Ovary (tissue), 3 donors: Measurements from ENCODE around the gene ANKRD18A.

ENCODE experiments used
- CTCF ChIP-seq, 3 donors: fragments of 450-650 bp in 2 of 3; fragments of 200-600 bp in 1 of 3; IDR thresholded peaks; one replicate each; pipeline versions ENCODE4 v1.5.1 to v1.8.0; 2016 to 2022; ENCODE audit warnings: antibody characterized with exemption in 3 of 3, mild to moderate bottlenecking in 1 of 3
- POLR2A ChIP-seq: fragments of 450-650 bp; IDR thresholded peaks from one replicate; pipeline ENCODE4 v1.6.1; 2017; ENCODE audit warnings: antibody characterized with exemption, mild to moderate bottlenecking, moderate library complexity
- donor health status: DM: no; HTN: no; CAD: no.

DNA sequence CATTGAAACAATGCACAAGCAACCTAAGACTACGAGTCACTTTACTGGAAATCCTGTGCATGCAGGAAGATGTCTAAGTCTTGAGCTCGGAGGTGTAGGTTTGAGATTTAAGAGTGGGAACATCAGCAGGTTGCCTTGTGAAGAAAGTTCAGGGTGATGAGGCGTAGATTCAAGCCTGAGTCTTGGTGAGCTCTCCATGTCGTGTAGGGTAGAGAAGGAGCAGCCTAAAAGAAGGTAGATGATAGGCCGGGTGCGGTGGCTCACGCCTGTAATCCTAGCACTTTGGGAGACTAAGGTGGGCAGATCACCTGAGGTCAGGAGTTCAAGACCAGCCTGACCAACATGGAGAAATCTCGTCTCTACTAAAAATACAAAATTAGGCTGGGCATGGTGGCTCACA, 30.2 kb upstream of the ANKRD18A start:
- TF ChIP-seq POLR2A (no peak), CTCF (IDR thresholded peaks at IDR 0.05) (no peak)
